PC-3 (cell line): Measurements from ENCODE around the gene ERFE.

Experiments used
- CTCF ChIP-seq: fragments of 300-600 bp; sonication (generic); conservative IDR thresholded peaks from 2 replicates; pipeline ENCODE4 v1.5.1; 2017; ENCODE audit warnings: antibody characterized with exemption, low read depth, mild to moderate bottlenecking, low read length
- EZH2 ChIP-seq: fragments of 300-600 bp; sonication (generic); IDR thresholded peaks from one replicate; pipeline ENCODE4 v1.6.1; 2017; ENCODE audit warnings: antibody characterized with exemption, mild to moderate bottlenecking, low read length; ENCODE audit not compliant: unreplicated experiment
- EZH2phosphoT487 ChIP-seq: fragments of 300-600 bp; sonication (generic); IDR thresholded peaks from 2 replicates; pipeline ENCODE4 v1.6.1; 2018; ENCODE audit warnings: mild to moderate bottlenecking, antibody characterized with exemption, low read length, borderline replicate concordance

- TF ChIP-seq CTCF: no peak
- TF ChIP-seq EZH2: no peak
- TF ChIP-seq EZH2phosphoT487: no peak
These were observed 8.6 kb downstream of the ERFE start for GRCh38 chr2:238167344-238167715.
